Measurements from ENCODE around the gene TXNL4A. TPM values are rescaled to one million over a fixed set of nuclear protein-coding genes. Genes with fewer than 3 reads are reported as not detected.
A peak's percentile ranks its signal among the peaks of the same experiment; 100 is the strongest.

TXNL4A gene
- total and polyA plus RNA-seq, 7 donors, result 81.5 to 217 (median 112) TPM

GRCh38 chr18:79944746-79945117 lies 43.6 kb downstream of the TXNL4A start:
- Histone ChIP-seq H3K27ac (no peak overlapping the region), H3K9me3 (no peaks in the 10 kb centered on the region), H3K4me3 (no peak overlapping the region), H3K4me1 (peaks cover 48% of the 10 kb centered on the region), H3K27me3 (ENCODE audit: insufficient read depth in 3 of 3, low read length in 2 of 3) (no peaks in the 10 kb centered on the region), H3K36me3 (ENCODE audit: insufficient read depth in 1 of 2, low read depth in 1 of 2) (peaks cover 4 to 35% of the 10 kb centered on the region in 2 donors)
- intact Hi-C loops (cut with DNase I), result loop anchor here (10.0 kb wide), 2 partner anchors 270 to 560 kb away; partner anchors contain the start of gene CTDP1 (in 1 of the 2)
- TF ChIP-seq, protein P1, sequence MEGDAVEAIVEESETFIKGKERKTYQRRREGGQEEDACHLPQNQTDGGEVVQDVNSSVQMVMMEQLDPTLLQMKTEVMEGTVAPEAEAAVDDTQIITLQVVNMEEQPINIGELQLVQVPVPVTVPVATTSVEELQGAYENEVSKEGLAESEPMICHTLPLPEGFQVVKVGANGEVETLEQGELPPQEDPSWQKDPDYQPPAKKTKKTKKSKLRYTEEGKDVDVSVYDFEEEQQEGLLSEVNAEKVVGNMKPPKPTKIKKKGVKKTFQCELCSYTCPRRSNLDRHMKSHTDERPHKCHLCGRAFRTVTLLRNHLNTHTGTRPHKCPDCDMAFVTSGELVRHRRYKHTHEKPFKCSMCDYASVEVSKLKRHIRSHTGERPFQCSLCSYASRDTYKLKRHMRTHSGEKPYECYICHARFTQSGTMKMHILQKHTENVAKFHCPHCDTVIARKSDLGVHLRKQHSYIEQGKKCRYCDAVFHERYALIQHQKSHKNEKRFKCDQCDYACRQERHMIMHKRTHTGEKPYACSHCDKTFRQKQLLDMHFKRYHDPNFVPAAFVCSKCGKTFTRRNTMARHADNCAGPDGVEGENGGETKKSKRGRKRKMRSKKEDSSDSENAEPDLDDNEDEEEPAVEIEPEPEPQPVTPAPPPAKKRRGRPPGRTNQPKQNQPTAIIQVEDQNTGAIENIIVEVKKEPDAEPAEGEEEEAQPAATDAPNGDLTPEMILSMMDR (IDR thresholded peaks at IDR 0.05), result no peak
- whole genome bisulfite sequencing, 3 donors, result 77 to 81% (median 81%) methylated on average over 3 of the region's 3 CpGs
- no peak for ATAC-seq
- peak in 1 of 2 donors; percentile 8 for DNase-seq

- intact Hi-C loops (cut with DNase I), result loop anchor here (10.0 kb wide), 2 partner anchors 269 to 559 kb away; partner anchors contain the start of gene CTDP1 (in 1 of the 2)
- WGBS, 3 donors, result 61 to 73% (median 67%) methylated on average over 11 of the region's 11 CpGs
- Histone ChIP-seq H3K36me3 (ENCODE audit: insufficient read depth in 1 of 2, low read depth in 1 of 2) (peaks cover 4 to 34% of the 10 kb centered on the region in 2 donors), H3K9me3 (no peaks in the 10 kb centered on the region), H3K4me3 (no peak overlapping the region), H3K27ac (no peak overlapping the region), H3K27me3 (ENCODE audit: insufficient read depth in 3 of 3, low read length in 2 of 3) (no peaks in the 10 kb centered on the region), H3K4me1 (peaks cover 45% of the 10 kb centered on the region)
- ATAC-seq (peak in 1 of 4 donors; percentile 26), DNase-seq (peak in 1 of 2 donors; percentile 45)
- TF ChIP-seq, protein P1 (IDR thresholded peaks at IDR 0.05), result no peak
These were observed 44.1 kb downstream of the TXNL4A start for GRCh38 chr18:79944126-79944731.

DNA sequence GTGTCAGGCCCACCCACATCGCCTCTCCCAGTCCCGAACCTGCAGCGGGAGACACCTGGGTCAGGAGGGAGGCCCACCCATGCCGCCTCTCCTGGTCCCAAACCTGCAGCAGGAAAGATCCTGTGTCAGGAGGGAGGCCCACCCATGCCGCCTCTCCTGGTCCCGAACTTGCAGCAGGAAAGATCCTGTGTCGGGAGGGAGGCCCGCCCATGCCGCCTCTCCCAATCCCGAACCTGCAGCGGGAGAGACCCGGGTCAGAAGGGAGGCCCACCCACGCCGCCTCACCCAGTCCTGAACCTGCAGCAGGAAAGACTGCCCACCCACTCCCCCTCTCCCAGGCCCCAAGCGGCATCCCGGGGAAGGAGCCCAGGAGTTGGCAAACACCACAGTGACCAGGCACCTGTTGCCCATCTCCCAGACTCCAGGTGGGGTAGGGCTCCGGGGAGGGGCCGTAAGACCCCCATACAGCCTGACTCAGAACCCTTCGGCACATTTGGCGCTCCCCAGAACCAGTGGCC lies 44.7 kb downstream of the TXNL4A start:
- Histone ChIP-seq H3K4me1 (peaks cover 46% of the 10 kb centered on the region), H3K36me3 (ENCODE audit: insufficient read depth in 1 of 2, low read depth in 1 of 2) (peaks cover 4 to 31% of the 10 kb centered on the region in 2 donors), H3K9me3 (no peaks in the 10 kb centered on the region), H3K27ac (no peak overlapping the region), H3K27me3 (ENCODE audit: insufficient read depth in 3 of 3, low read length in 2 of 3) (no peaks in the 10 kb centered on the region), H3K4me3 (no peak overlapping the region)
- 91 to 94% (median 93%) methylated on average over 14 to 20 of the region's 20 CpGs for WGBS, 3 donors
- ATAC-seq, result no peak
- intact Hi-C loops (cut with DNase I), result loop anchor here (10.0 kb wide), 2 partner anchors 269 to 559 kb away; partner anchors contain the start of gene CTDP1 (in 1 of the 2)
- TF ChIP-seq, protein P1 (IDR thresholded peaks at IDR 0.05), result no peak
- peak in 1 of 2 donors; percentile 43 for DNase-seq

- ATAC-seq, result no peak
- intact Hi-C loops (cut with DNase I), result loop anchor here (10.0 kb wide), 2 partner anchors 268 to 558 kb away; partner anchors contain the start of gene CTDP1 (in 1 of the 2)
- TF ChIP-seq, protein P1 (IDR thresholded peaks at IDR 0.05), result no peak
- H3K27ac ChIP-seq, result no peak overlapping the region
- 84 to 90% (median 90%) methylated on average over 29 to 31 of the region's 31 CpGs for WGBS, 3 donors
- peaks cover 4 to 31% of the 10 kb centered on the region in 2 donors for H3K36me3 ChIP-seq (ENCODE audit: insufficient read depth in 1 of 2, low read depth in 1 of 2)
- H3K9me3 ChIP-seq, result no peaks in the 10 kb centered on the region
- H3K4me3 ChIP-seq, result no peak overlapping the region
- peak in 1 of 2 donors; percentile 39 for DNase-seq
- H3K27me3 ChIP-seq (ENCODE audit: insufficient read depth in 3 of 3, low read length in 2 of 3), result no peaks in the 10 kb centered on the region
- H3K4me1 ChIP-seq, result peaks cover 46% of the 10 kb centered on the region
These were observed 45.4 kb downstream of the TXNL4A start for GRCh38 chr18:79942786-79943607.

Measured in psoas muscle (tissue), 8 donors.